Endodermal cell (in vitro differentiated cells): ENCODE measurements around the gene CMSS1. TPM values are rescaled to one million over a fixed set of nuclear protein-coding genes. Genes with fewer than 3 reads are reported as not detected.

Experiments used
- DNase-seq: peaks from one replicate; pipeline ENCODE4 v3.0.0-alpha.2; 2017
- H3K27ac ChIP-seq: 2 replicates; pipeline ENCODE4 v1.5.1; 2013; ENCODE audit warnings: mild to moderate bottlenecking, low read depth, low read length, moderate library complexity
- H3K27me3 ChIP-seq: 2 replicates; pipeline ENCODE4 v1.6.1; 2013; ENCODE audit warnings: mild to moderate bottlenecking, low read length, moderate library complexity; ENCODE audit not compliant: insufficient read depth, control insufficient read depth, poor library complexity, severe bottlenecking
- H3K36me3 ChIP-seq: 2 replicates; pipeline ENCODE4 v1.7.0; 2013; ENCODE audit warnings: mild to moderate bottlenecking, low read length, moderate library complexity; ENCODE audit not compliant: control insufficient read depth, insufficient read depth
- H3K4me1 ChIP-seq: one replicate; pipeline ENCODE4 v1.7.0; 2013; ENCODE audit warnings: low read length; ENCODE audit not compliant: control insufficient read depth, insufficient read depth
- H3K4me3 ChIP-seq: 2 replicates; pipeline ENCODE4 v1.5.1; 2013; ENCODE audit warnings: mild to moderate bottlenecking, low read length, moderate library complexity
- H3K9ac ChIP-seq: 2 replicates; pipeline ENCODE4 v1.6.1; 2013; ENCODE audit warnings: mild to moderate bottlenecking, low read length, moderate library complexity; ENCODE audit not compliant: poor library complexity, severe bottlenecking; ENCODE audit errors: extremely low read depth
- H3K9me3 ChIP-seq: 2 replicates; pipeline ENCODE4 v1.6.1; 2013; ENCODE audit warnings: mild to moderate bottlenecking, low read length, moderate library complexity; ENCODE audit not compliant: control insufficient read depth
- H3K27ac Mint-ChIP-seq: 2 replicates; pipeline ENCODE4 v1.8.0; 2020; ENCODE audit warnings: mixed read lengths
- H3K27me3 Mint-ChIP-seq: 2 replicates; pipeline ENCODE4 v1.8.0; 2021; ENCODE audit warnings: mild to moderate bottlenecking, mixed read lengths; ENCODE audit not compliant: insufficient read depth
- H3K36me3 Mint-ChIP-seq: 2 replicates; pipeline ENCODE4 v1.8.0; 2020; ENCODE audit warnings: low read depth, mixed read lengths
- H3K4me1 Mint-ChIP-seq: 2 replicates; pipeline ENCODE4 v1.8.0; 2020; ENCODE audit warnings: mixed read lengths
- H3K4me3 Mint-ChIP-seq: 2 replicates; pipeline ENCODE4 v1.8.0; 2020; ENCODE audit warnings: mild to moderate bottlenecking, moderate library complexity, mixed read lengths
- H3K9me3 Mint-ChIP-seq: 2 replicates; pipeline ENCODE4 v1.8.0; 2020; ENCODE audit warnings: mild to moderate bottlenecking, mixed read lengths
- WGBS, 2 experiments: methylation state at CpG; one replicate each; pipeline versions ENCODE4 v1.1.5 to v1.1.7; 2013; ENCODE audit warnings: missing lambda C conversion rate in 2 of 2, mixed read lengths in 1 of 2; ENCODE audit not compliant: insufficient coverage in 1 of 2, insufficient read length in 1 of 2; 5-methylcytosine and 5-hydroxymethylcytosine counted together
- total RNA-seq, 2 donors: library from RNA; stranded (reverse); fragmentation: NEBNext Ultra II Directional in 1 of 2; extraction: Animal tissue kit (Norgen Biotek cat#: 25700) in 1 of 2; gene quantifications; 2 replicates in 1 of 2; 3 replicates in 1 of 2; pipeline ENCODE4 v1.2.1, GENCODE V29; 2021
- TF ChIP-seq, protein P1 (sequence below): fragments of 200-600 bp; sonication (generic); conservative IDR thresholded peaks from 2 replicates; pipeline ENCODE4 v1.5.0; 2021; ENCODE audit warnings: antibody characterized with exemption, mild to moderate bottlenecking

Gene CMSS1
- total RNA-seq, 2 donors from 2014 or later: 48.5 to 50.8 TPM

DNA sequence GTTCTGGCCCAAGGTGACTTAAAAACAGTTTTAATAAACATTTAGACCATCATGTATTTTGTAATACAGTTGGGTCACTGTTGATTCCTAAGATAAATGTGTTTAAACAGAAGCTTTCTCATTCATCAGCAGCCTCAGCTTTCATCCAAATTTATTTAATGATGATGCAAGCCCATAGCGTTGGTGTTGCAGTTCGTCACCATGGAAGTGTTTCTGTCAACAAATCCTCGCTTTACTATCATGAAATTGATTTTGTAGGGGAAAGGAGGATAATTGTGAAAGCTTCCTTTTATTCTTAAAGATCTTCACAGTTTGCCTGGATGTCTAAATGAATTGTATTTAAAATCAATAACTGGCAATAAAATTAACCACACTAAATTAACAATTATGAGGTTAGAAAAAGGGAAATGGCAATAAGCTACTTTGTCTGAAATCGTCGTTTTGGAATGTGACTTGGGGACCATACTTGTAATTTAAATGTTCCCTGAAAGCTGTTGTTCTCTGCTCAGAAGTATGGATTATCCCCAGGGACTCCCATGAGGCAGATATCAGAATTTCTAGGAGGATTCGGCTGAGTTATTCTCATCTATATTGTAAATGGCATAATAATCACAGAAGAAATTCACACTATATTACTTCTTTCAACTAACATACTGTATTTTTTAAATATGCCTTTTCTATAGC lies 29.0 kb downstream of the CMSS1 start:
- Mint-ChIP-seq H3K36me3 (no peaks in the 10 kb centered on the region), H3K27me3 (no peaks in the 10 kb centered on the region), H3K4me3 (no peak overlapping the region), H3K27ac (no peak overlapping the region), H3K9me3 (no peaks in the 10 kb centered on the region), H3K4me1 (peaks cover 10% of the 10 kb centered on the region)
- no peaks in the 10 kb centered on the region for H3K27me3 ChIP-seq
- no peak overlapping the region for H3K4me3 ChIP-seq
- DNase-seq: no peak
- H3K27ac ChIP-seq: no peak overlapping the region
- 83 to 90% methylated on average over 2 to 6 of the region's 6 CpGs for WGBS, 2 experiments
- H3K36me3 ChIP-seq: no peaks in the 10 kb centered on the region
- TF ChIP-seq, protein P1, sequence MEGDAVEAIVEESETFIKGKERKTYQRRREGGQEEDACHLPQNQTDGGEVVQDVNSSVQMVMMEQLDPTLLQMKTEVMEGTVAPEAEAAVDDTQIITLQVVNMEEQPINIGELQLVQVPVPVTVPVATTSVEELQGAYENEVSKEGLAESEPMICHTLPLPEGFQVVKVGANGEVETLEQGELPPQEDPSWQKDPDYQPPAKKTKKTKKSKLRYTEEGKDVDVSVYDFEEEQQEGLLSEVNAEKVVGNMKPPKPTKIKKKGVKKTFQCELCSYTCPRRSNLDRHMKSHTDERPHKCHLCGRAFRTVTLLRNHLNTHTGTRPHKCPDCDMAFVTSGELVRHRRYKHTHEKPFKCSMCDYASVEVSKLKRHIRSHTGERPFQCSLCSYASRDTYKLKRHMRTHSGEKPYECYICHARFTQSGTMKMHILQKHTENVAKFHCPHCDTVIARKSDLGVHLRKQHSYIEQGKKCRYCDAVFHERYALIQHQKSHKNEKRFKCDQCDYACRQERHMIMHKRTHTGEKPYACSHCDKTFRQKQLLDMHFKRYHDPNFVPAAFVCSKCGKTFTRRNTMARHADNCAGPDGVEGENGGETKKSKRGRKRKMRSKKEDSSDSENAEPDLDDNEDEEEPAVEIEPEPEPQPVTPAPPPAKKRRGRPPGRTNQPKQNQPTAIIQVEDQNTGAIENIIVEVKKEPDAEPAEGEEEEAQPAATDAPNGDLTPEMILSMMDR: no peak
- H3K9ac ChIP-seq: no peak overlapping the region
- H3K4me1 ChIP-seq: no peaks in the 10 kb centered on the region
- H3K9me3 ChIP-seq: no peaks in the 10 kb centered on the region

DNA sequence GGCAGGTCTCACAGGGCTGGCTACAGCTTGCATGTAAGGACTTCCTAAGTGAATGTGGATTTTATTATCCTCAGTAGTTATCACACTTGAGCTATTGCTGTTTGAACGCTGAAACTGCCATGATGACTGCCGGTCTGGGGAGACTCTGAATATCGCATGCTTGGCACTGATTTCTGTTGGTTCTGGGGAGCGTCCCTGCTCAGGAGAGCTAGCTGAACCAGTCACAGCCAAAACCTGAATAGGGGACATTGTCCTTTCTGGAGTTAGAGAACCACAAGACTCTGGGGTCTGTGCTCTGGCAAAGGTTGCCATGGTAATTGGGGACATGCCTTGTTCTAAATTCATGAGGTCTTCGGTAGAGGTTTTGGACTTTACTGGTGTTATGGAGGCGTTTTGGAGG lies 30.8 kb downstream of the CMSS1 start:
- 93 to 97% methylated on average over 5 to 6 of the region's 6 CpGs for WGBS, 2 experiments
- TF ChIP-seq, protein P1: no peak

DNA sequence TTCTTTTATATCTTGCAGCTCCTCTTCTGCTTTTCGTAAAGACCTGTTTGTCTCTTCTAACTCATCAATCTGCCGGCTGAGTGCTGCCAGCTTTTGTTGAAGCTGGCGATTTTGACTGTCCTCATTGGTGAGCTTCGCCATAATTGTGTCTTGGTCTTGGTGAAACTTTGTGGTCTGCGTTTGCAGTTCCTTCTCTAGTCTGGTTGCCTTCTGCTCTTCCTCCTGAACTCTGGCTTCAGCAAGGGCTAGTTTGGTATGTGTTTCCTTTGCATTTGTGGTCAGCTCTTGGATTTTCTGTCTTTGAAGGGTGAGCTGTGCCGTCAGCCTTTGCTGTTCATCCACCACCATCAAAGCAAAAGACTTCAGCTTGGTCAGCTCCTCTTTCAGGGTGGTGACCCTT lies 32.9 kb downstream of the CMSS1 start:
- WGBS, 2 experiments: 90 to 92% methylated on average over 3 to 6 of the region's 6 CpGs
- no peaks in the 10 kb centered on the region for H3K9me3 Mint-ChIP-seq
- H3K4me3 Mint-ChIP-seq: no peak overlapping the region
- no peak for DNase-seq
- Histone ChIP-seq H3K4me1 (no peaks in the 10 kb centered on the region), H3K27ac (no peak overlapping the region), H3K36me3 (no peaks in the 10 kb centered on the region), H3K4me3 (no peak overlapping the region), H3K9ac (no peak overlapping the region), H3K9me3 (no peaks in the 10 kb centered on the region), H3K27me3 (no peaks in the 10 kb centered on the region)
- H3K27me3 Mint-ChIP-seq: no peaks in the 10 kb centered on the region
- TF ChIP-seq, protein P1: no peak
- peaks cover 6% of the 10 kb centered on the region for H3K4me1 Mint-ChIP-seq
- no peak overlapping the region for H3K27ac Mint-ChIP-seq
- no peaks in the 10 kb centered on the region for H3K36me3 Mint-ChIP-seq

More for the DNA sequence above, 30.8 kb downstream of the CMSS1 start:
- no peaks in the 10 kb centered on the region for H3K9me3 Mint-ChIP-seq
- H3K36me3 Mint-ChIP-seq: no peaks in the 10 kb centered on the region
- Histone ChIP-seq H3K27me3 (no peaks in the 10 kb centered on the region), H3K4me3 (no peak overlapping the region), H3K36me3 (no peaks in the 10 kb centered on the region), H3K9me3 (no peaks in the 10 kb centered on the region), H3K27ac (no peak overlapping the region), H3K4me1 (no peaks in the 10 kb centered on the region), H3K9ac (no peak overlapping the region)
- no peak for DNase-seq
- no peak overlapping the region for H3K4me3 Mint-ChIP-seq
- no peaks in the 10 kb centered on the region for H3K27me3 Mint-ChIP-seq
- H3K4me1 Mint-ChIP-seq: peaks cover 10% of the 10 kb centered on the region
- no peak overlapping the region for H3K27ac Mint-ChIP-seq
